GM11168 (cell line): ENCODE data around the gene TMPRSS7.

Source experiments
- in situ Hi-C: fragments of 300-500 bp; cut with MboI; formaldehyde crosslinking; loops from one replicate; pipeline ENCODE4 v1.12.0; 2022; ENCODE audit warnings: low sequenced_read_pairs; ENCODE audit not compliant: unreplicated experiment

The TMPRSS7 gene

GRCh38 chr3:112034436-112034835 is at the start of gene TMPRSS7:
TMPRSS7 (plus strand) TSS chr3:112034736; CDS start chr3:112034846, 110 bp downstream.
- in situ Hi-C loops: no loop called here

GRCh38 chr3:111986800-111987199 is 47.7 kb upstream of the TMPRSS7 start:
- in situ Hi-C loops: no loop called here

- in situ Hi-C loops: no loop called here
Measured at GRCh38 chr3:111989061-111989678, 45.4 kb upstream of the TMPRSS7 start.

- in situ Hi-C loops: no loop called here
Measured at GRCh38 chr3:111993038-111993437, 41.5 kb upstream of the TMPRSS7 start.

- in situ Hi-C loops: no loop called here
Measured at GRCh38 chr3:111998636-111999483, 35.7 kb upstream of the TMPRSS7 start, which contains the start of gene TAGLN3. TAGLN3 (plus strand) TSS chr3:111998922; CDS start chr3:111999423, 501 bp downstream.

GRCh38 chr3:111999484-112000324 is 34.8 kb upstream of the TMPRSS7 start:
- in situ Hi-C loops: no loop called here

GRCh38 chr3:112000367-112000771 is 34.2 kb upstream of the TMPRSS7 start:
- in situ Hi-C loops: no loop called here

- in situ Hi-C loops: no loop called here
Measured at GRCh38 chr3:112000966-112001365, 33.6 kb upstream of the TMPRSS7 start.

GRCh38 chr3:112001526-112001925 is 33.0 kb upstream of the TMPRSS7 start:
- in situ Hi-C loops: no loop called here

- in situ Hi-C loops: no loop called here
Measured at GRCh38 chr3:112002096-112002971, 32.2 kb upstream of the TMPRSS7 start.

- in situ Hi-C loops: no loop called here
Measured at GRCh38 chr3:112003321-112004080, 31.0 kb upstream of the TMPRSS7 start.

- in situ Hi-C loops: no loop called here
Measured at GRCh38 chr3:112004187-112004586, 30.3 kb upstream of the TMPRSS7 start.

- in situ Hi-C loops: no loop called here
Measured at GRCh38 chr3:112004669-112005068, 29.9 kb upstream of the TMPRSS7 start.

GRCh38 chr3:112005091-112005672 is 29.4 kb upstream of the TMPRSS7 start:
- in situ Hi-C loops: no loop called here

GRCh38 chr3:112007633-112008032 is 26.9 kb upstream of the TMPRSS7 start:
- in situ Hi-C loops: no loop called here

- in situ Hi-C loops: no loop called here
Measured at GRCh38 chr3:112009670-112010069, 24.9 kb upstream of the TMPRSS7 start.

- in situ Hi-C loops: no loop called here
Measured at GRCh38 chr3:112010636-112011035, 23.9 kb upstream of the TMPRSS7 start.

- in situ Hi-C loops: no loop called here
Measured at GRCh38 chr3:112011376-112011940, 23.1 kb upstream of the TMPRSS7 start.
